ENCODE data around the gene PCSK4.

The PCSK4 gene

DNA sequence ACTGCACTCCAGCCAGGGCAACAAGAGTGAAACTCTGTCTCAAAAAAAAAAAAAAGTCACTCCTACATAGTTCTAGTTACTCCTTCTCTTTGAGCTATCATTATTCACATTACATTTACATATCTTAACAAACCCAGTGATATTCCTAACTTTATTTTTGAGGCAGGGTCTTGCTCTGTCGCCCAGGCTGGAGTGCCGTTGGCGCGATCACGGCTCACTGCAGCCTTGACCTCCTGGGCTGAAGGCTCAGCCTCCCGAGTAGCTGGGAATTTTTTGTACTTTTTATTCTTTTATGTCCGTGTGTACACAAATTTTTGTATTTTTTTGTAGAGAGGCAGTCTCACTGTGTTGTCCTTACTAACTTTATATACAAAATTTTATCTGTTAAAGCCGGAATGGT, 52.5 kb downstream of the PCSK4 start:
- DNase-seq (ENCODE audit: low spot score), result no peak

DNA sequence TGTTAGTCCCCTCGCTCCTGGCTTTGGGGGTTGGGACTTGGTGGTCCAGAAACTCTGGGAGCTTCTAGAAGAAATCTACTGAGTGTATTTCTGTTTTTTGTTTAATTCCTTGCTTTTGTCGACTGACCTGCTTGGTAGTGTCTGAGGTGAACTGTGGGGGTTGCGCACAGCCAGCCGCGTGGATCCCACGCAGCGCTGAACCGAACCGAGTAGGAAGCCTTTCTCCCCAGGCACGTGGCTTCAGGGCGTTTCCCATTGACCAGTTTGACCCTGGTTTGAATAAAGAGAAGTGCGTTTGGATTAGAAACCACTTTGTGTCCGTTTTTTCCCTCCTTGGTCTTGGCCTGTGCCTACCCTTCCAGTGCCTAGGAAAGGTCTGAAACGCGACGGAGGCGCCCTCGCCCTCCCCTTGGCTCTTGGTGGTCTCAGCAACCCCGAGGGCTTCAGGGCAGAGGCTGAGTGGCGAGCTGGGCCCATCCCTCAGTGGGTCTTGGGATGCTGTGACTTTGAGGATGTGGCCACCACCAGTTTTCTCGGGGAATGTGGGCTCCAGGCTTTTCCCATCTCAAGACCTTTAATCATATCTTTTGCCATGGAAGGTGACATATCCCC, 54.7 kb downstream of the PCSK4 start:
- DNase-seq (ENCODE audit: low spot score), result no peak

DNA sequence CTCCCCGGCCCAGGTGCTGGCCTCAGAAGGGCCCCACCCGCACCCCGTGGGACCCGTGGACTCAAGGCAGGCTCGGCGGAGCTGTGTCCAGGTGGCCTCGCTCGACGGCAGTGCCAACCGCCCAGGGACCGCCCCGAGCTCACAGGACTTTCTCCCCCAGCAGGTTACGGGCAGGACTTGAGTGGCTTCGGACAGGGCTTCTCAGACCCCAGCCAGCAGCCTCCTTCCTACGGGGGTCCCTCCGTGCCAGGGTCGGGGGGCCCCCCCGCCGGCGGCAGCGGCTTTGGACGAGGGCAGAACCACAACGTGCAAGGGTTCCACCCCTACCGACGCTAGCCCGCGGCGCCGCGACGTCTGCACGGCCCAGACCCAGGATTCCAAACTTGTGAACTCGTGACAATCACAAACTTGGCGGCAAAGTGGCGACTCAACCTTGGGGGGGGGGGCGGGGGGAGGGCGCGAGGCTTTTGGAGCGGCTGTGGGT, 55.5 kb downstream of the PCSK4 start:
- no peak for DNase-seq (ENCODE audit: low spot score)

DNA sequence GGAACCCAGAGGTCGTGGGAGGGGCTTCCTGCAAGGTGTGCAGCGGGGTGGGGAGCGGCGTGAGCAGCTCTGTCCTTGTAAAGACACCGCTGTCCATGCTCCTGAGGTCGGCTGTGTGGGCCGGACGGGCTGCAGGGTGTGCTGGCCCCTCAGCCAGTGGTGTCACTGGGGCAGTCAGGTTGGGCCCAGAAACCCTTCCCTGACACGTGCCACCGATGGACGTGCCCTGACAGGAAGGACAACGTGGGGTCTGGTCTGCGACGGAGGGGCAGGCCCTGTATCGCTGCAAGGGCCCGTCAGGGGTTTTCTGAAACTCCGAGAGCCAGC, 56.1 kb downstream of the PCSK4 start:
- DNase-seq (ENCODE audit: low spot score), result no peak

DNA sequence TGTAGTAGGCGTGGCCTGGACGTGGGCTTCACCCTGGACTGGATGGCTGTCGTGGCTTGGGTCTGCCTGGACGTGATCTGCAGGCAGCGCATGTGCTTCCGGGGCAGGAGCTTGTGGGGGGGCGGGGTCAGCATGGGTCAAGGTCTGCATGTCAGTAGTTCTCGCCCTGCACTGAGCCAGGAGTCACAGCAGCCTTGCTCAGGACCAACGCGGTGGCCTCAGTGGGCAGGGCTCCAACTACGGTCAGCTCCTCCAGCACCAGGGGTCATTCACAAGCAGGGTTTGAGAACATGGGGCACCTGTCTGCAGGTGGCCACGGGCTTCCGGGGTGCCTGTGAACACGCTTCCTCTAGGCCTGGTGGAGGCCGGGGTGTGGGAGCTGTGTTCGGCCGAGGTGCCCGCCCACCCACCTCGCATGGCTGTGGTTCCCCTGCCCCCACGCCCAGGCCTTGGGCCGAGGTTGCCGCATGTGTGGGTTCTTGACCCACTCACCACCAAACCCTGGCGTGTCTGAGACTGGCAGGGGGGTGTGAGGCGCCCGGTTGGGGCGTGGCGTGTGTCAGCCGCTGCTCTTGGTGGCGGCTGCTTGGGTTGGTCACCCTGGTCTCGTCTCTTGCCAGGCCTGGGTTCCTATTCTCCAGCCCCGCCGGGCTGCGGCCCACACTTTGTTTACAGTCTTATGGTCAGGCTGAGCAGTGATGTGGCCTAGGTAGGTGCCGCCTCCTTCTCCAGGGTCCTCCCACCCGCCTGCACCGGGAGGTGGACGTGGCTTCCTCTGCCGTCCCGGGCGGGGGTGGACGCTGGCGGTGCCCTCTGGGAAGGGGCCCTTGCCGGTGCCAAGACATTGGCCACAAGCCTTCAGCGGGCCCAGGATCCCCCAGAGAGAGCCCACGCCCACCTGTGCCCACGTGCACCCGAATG, 56.8 kb downstream of the PCSK4 start:
- DNase-seq (ENCODE audit: low spot score), result no peak

DNA sequence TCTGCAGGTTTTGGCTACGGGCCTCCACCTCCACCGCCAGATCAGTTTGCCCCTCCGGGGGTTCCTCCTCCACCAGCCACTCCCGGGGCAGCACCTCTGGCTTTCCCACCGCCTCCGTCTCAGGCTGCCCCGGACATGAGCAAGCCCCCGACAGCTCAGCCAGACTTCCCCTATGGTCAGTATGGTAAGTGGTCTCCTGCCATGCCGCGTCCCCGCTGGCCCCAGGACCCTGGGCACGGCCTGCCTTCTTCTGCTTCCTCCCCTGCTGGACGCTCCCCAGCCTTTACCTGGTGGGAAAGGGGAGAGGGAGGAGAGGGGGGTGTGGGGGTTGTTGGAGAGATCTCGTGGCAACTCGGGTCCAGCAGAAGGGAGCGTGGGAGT, 57.7 kb downstream of the PCSK4 start:
- DNase-seq (ENCODE audit: low spot score), result no peak

DNA sequence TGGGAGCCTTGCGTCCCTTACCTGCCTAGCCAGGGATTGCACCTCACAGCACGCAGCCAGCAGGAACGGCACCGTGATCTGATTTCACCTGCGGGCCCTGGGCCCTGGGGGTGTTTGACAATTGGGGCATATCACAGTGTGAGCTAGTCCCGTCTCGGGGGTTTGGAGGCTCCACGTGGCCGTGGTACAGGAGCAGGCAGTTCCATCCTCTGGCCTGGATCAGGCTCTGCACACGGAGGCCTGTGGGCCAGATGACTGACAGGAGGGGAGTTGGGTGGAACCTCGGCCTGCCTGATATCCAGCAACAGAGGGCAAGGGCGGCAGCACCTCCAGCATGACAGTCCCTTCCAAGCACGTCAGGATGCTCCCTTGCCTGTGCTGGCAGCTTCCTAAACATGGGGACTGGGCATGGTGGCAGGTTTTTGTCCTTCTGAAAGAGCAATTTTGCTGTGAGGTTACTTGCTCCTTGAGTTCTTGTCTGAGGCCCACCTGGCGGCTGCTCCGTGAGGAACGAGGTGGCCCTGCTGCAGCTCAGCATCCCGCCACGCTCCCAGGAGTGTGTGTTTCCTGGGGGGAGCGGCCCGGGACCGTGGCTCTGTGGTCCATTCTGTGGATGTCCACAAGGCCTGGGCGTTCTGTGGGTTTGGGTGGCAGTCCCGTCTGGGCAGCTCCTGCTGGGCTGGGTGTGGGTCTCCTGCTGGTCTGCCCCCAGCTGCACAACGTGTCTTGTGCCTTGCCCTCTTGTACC, 58.2 kb downstream of the PCSK4 start:
- DNase-seq (ENCODE audit: low spot score), result no peak

Data from SW480 (cell line).